Endothelial cell of umbilical vein (primary cell): ENCODE measurements around the gene PAX6. TPM values are rescaled to one million over a fixed set of nuclear protein-coding genes. Genes with fewer than 3 reads are reported as not detected.
A peak's percentile ranks its signal among the peaks of the same experiment; 100 is the strongest.

ENCODE experiments used
- BruUV-seq: library from RNA; stranded (reverse); fragments of 400-500 nt; replicated peaks from 2 replicates; lab custom pipeline; 2021; lab: Mats Ljungman, UMichigan
- CTCF ChIA-PET: fragments of 300-600, 350-600 bp; sonication (Branson Sonifier 250); formaldehyde crosslinking; loops from one replicate; lab custom pipeline; 2021; ENCODE audit warnings: antibody characterized with exemption, inconsistent platforms; lab: Charles Lee
- POLR2A ChIA-PET: fragments of 300-600, 350-600 bp; sonication (Branson Sonifier 250); formaldehyde crosslinking; loops from one replicate; lab custom pipeline; 2021; ENCODE audit warnings: antibody characterized with exemption, inconsistent platforms; lab: Charles Lee
- DNase-seq: peaks from one replicate; pipeline ENCODE4 v3.0.0-alpha.2; 2011; ENCODE audit warnings: low read depth, low spot score
- FAIRE-seq: peaks from 2 replicates; lab custom pipeline; 2011; peaks lifted over from hg19 to GRCh38; lab: Jason Lieb, UNC
- H2AFZ ChIP-seq: 2 replicates; pipeline ENCODE4 v1.6.0; 2012; ENCODE audit warnings: low read depth, low read length, control low read depth, inconsistent platforms
- H3K27ac ChIP-seq: 2 replicates; pipeline ENCODE4 v1.5.1; 2011; ENCODE audit warnings: low read depth, mild to moderate bottlenecking, control low read depth, low read length, moderate library complexity; ENCODE audit not compliant: insufficient read depth
- H3K27me3 ChIP-seq, 2 experiments: 2 replicates each; pipeline versions ENCODE4 v1.6.0 to v1.6.1; 2011; ENCODE audit warnings: low read length in 2 of 2, mixed read lengths in 1 of 2; ENCODE audit not compliant: control insufficient read depth in 2 of 2, insufficient read depth in 2 of 2
- H3K36me3 ChIP-seq, 2 experiments: 2 replicates in 1 of 2; 3 replicates in 1 of 2; pipeline ENCODE4 v1.5.1; 2011; ENCODE audit warnings: low read length in 2 of 2, mild to moderate bottlenecking in 1 of 2, moderate library complexity in 1 of 2; ENCODE audit not compliant: control insufficient read depth in 2 of 2, insufficient read depth in 2 of 2; ENCODE audit errors: extremely low read depth in 1 of 2
- H3K4me1 ChIP-seq: 3 replicates; pipeline ENCODE4 v1.5.1; 2011; ENCODE audit warnings: mild to moderate bottlenecking, low read length; ENCODE audit not compliant: control insufficient read depth, insufficient read depth; ENCODE audit errors: extremely low read depth
- H3K4me2 ChIP-seq: 2 replicates; pipeline ENCODE4 v1.6.1; 2011; ENCODE audit warnings: low read length, control low read depth, mixed read lengths; ENCODE audit not compliant: insufficient read depth
- H3K4me3 ChIP-seq, 3 experiments: fragments of 200-600 bp in 1 of 3; sonication (generic), shearing (Covaris generic) in 1 of 3; replicated peaks in 1 of 3; 2 replicates each; pipeline ENCODE4 v1.5.1; 2011 to 2016; ENCODE audit warnings: control low read depth in 3 of 3, low read length in 3 of 3, mild to moderate bottlenecking in 2 of 3, inconsistent platforms in 1 of 3, low read depth in 1 of 3, moderate library complexity in 1 of 3; ENCODE audit not compliant: insufficient read depth in 1 of 3
- H3K79me2 ChIP-seq: 2 replicates; pipeline ENCODE4 v1.6.0; 2012; ENCODE audit warnings: low read length, inconsistent platforms; ENCODE audit not compliant: control insufficient read depth, insufficient read depth
- H3K9ac ChIP-seq: replicated peaks from 2 replicates; pipeline ENCODE3; 2011; ENCODE audit warnings: low read length, control low read depth; ENCODE audit not compliant: insufficient read depth; ENCODE audit errors: extremely low read depth
- H3K9me1 ChIP-seq: replicated peaks from 3 replicates; pipeline ENCODE4 v1.6.0; 2011; ENCODE audit warnings: mild to moderate bottlenecking, low read length; ENCODE audit not compliant: control insufficient read depth, insufficient read depth; ENCODE audit errors: extremely low read depth
- H3K9me3 ChIP-seq: replicated peaks from 2 replicates; pipeline ENCODE4 v1.5.1; 2012; ENCODE audit warnings: low read length, inconsistent platforms; ENCODE audit not compliant: control insufficient read depth, insufficient read depth
- H4K20me1 ChIP-seq: replicated peaks from 2 replicates; pipeline ENCODE3; 2011; ENCODE audit warnings: mild to moderate bottlenecking, low read length; ENCODE audit not compliant: control insufficient read depth, insufficient read depth; ENCODE audit errors: extremely low read depth
- CTCF ChIP-seq, 2 donors: IDR thresholded peaks; 1 replicate in 1 of 2; 2 replicates in 1 of 2; pipeline ENCODE4 v1.5.1; 2011; ENCODE audit warnings: low read length in 2 of 2, mild to moderate bottlenecking in 2 of 2, moderate library complexity in 2 of 2, control low read depth in 1 of 2, inconsistent platforms in 1 of 2, low read depth in 1 of 2; ENCODE audit not compliant: insufficient read depth in 1 of 2; ENCODE audit errors: extremely low read depth in 1 of 2
- EZH2 ChIP-seq: IDR thresholded peaks from 2 replicates; pipeline ENCODE4 v1.6.1; 2012; ENCODE audit warnings: borderline replicate concordance, low read depth, mild to moderate bottlenecking, moderate library complexity, low read length, inconsistent platforms; ENCODE audit not compliant: severe bottlenecking
- FOS ChIP-seq: IDR thresholded peaks from 2 replicates; pipeline ENCODE4 v1.6.1; 2011; ENCODE audit warnings: mild to moderate bottlenecking, low read length, moderate library complexity, borderline replicate concordance; ENCODE audit not compliant: insufficient read depth
- GATA2 ChIP-seq: IDR thresholded peaks from 2 replicates; pipeline ENCODE4 v1.7.0; 2011; ENCODE audit warnings: low read depth, mild to moderate bottlenecking, moderate library complexity, mixed read lengths, low read length; ENCODE audit not compliant: insufficient read length, insufficient read depth
- JUN ChIP-seq: IDR thresholded peaks from 2 replicates; pipeline ENCODE4 v1.6.1; 2011; ENCODE audit warnings: borderline replicate concordance, low read depth; ENCODE audit not compliant: insufficient read length, insufficient read depth
- MAX ChIP-seq: IDR thresholded peaks from 2 replicates; pipeline ENCODE4 v1.6.1; 2011; ENCODE audit not compliant: insufficient read depth, insufficient read length
- MYC ChIP-seq: IDR thresholded peaks from one replicate; pipeline ENCODE4 v1.6.1; 2011; ENCODE audit warnings: mild to moderate bottlenecking, low read depth, low read length
- POLR2A ChIP-seq: IDR thresholded peaks from 2 replicates; pipeline ENCODE4 v1.6.1; 2012; ENCODE audit warnings: low read depth, mild to moderate bottlenecking, control low read depth, low read length
- POLR2AphosphoS5 ChIP-seq: IDR thresholded peaks from 2 replicates; pipeline ENCODE4 v1.6.1; 2012; ENCODE audit warnings: low read depth, mild to moderate bottlenecking, control low read depth, low read length, moderate library complexity; ENCODE audit not compliant: insufficient read depth
- dilution Hi-C: fragments of 300-500 bp; cut with MboI; formaldehyde crosslinking; loops from one replicate; pipeline ENCODE4 v1.15.0; 2019; ENCODE audit warnings: low sequenced_read_pairs; ENCODE audit not compliant: extremely low pct_ligation_motif_present
- intact Hi-C: fragments of 100-400 bp; cut with micrococcal nuclease; formaldehyde crosslinking; loops from one replicate; pipeline ENCODE4 v1.10.0; 2022
- polyA plus RNA-seq, 4 experiments: library from polyadenylated mRNA; depleted of rRNA in 3 of 4; stranded (reverse) in 3 of 4; unstranded in 1 of 4; fragments of >200 nt; gene quantifications; 2 replicates each; pipeline versions ENCODE4 v1.2.1 to v1.2.3, GENCODE V29; 2011 to 2012; ENCODE audit warnings: missing spikeins in 1 of 4
- total RNA-seq: library from RNA; stranded (reverse); gene quantifications from 2 replicates; pipeline ENCODE4 v1.2.3, GENCODE V29; 2021

PAX6 gene
- total and polyA plus RNA-seq, 2 donors (not counting 3 experiments of a cell fraction or from before 2014, with no cell fraction given) = not detected

- Histone ChIP-seq H2AFZ (no peak overlapping the region), H3K4me1 (peaks cover 3% of the 10 kb centered on the region), H3K4me3 (no peak overlapping the region), H3K9me1 (no peaks in the 10 kb centered on the region), H3K36me3 (no peaks in the 10 kb centered on the region), H3K4me2 (no peak overlapping the region), H3K27me3 (peaks cover 94 to 99% of the 10 kb centered on the region in 2 experiments), H3K9me3 (no peaks in the 10 kb centered on the region), H3K27ac (no peak overlapping the region), H3K79me2 (no peaks in the 10 kb centered on the region), H3K9ac (no peak overlapping the region), H4K20me1 (no peaks in the 10 kb centered on the region)
- dilution Hi-C loops = no loop called here
- FAIRE-seq (no peak), DNase-seq (no peak)
- no TSS peak for BruUV-seq
- CTCF ChIA-PET = interaction anchor here (1.4 to 1.6 kb wide), 2 partner anchors 12 to 181 kb away, joined by 5 to 6 read pairs; no protein-coding TSS in a partner anchor
- POLR2A ChIA-PET = interaction anchor here (0.7 kb wide), 1 partner anchor 63 kb away, joined by 3 read pairs; no protein-coding TSS in a partner anchor
- no peak for TF ChIP-seq POLR2A
- peak; percentile 64 for TF ChIP-seq EZH2
- intact Hi-C loops = no loop called here
Measured at GRCh38 chr11:31822175-31822926, 11.2 kb upstream of the PAX6 start.

GRCh38 chr11:31821766-31822165, 10.6 kb upstream of the PAX6 start:
- ChIA-PET POLR2A (no interaction called here), CTCF (interaction anchor here (1.4 to 1.6 kb wide), 2 partner anchors 12 to 180 kb away, joined by 5 to 6 read pairs; no protein-coding TSS in a partner anchor)
- no peaks in the 10 kb centered on the region for H3K9me3 ChIP-seq
- dilution Hi-C loops (no loop called here), intact Hi-C loops (loop anchor here (1.0 to 2.0 kb wide), 2 partner anchors 11 to 23 kb away; no protein-coding TSS in a partner anchor)
- H3K9ac ChIP-seq = no peak overlapping the region
- no TSS peak for BruUV-seq
- no peak overlapping the region for H3K27ac ChIP-seq
- H3K36me3 ChIP-seq = no peaks in the 10 kb centered on the region
- no peaks in the 10 kb centered on the region for H3K9me1 ChIP-seq
- TF ChIP-seq FOS (no peak), POLR2A (no peak), JUN (no peak), MAX (no peak), MYC (no peak), CTCF (IDR thresholded peaks at IDR 0.05; ENCODE audit: extremely low read depth in 1 of 2, insufficient read depth in 1 of 2, low read depth in 1 of 2, low read length in 2 of 2) (no peak), POLR2AphosphoS5 (no peak), GATA2 (no peak), EZH2 (no peak)
- no peak overlapping the region for H3K4me3 ChIP-seq
- no peak for FAIRE-seq
- H4K20me1 ChIP-seq = no peaks in the 10 kb centered on the region
- DNase-seq = no peak
- H3K4me1 ChIP-seq = peaks cover 2% of the 10 kb centered on the region
- peaks cover 95 to 99% of the 10 kb centered on the region in 2 experiments for H3K27me3 ChIP-seq
- H2AFZ ChIP-seq = no peak overlapping the region
- no peak overlapping the region for H3K4me2 ChIP-seq
- no peaks in the 10 kb centered on the region for H3K79me2 ChIP-seq
